ENCODE results near the gene HMMR.

DNA sequence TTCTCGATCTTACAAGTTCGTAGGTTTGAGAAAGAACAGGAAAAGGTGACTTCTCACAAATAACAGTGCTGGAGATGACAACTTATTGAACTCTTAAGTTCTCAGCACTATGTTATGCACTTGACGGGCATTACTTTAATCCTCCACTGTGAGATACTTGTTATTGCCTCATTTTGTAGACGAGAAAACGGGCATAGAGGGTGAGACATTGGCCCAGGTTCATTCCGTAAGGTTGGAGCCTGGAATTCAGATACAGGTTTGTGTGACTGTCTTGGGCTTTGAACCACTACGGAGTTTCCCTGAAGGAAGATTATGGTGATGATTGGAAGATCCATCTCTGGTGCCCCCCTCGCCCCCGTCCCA is 45.6 kb downstream of the HMMR start:
- TF ChIP-seq, protein P1, sequence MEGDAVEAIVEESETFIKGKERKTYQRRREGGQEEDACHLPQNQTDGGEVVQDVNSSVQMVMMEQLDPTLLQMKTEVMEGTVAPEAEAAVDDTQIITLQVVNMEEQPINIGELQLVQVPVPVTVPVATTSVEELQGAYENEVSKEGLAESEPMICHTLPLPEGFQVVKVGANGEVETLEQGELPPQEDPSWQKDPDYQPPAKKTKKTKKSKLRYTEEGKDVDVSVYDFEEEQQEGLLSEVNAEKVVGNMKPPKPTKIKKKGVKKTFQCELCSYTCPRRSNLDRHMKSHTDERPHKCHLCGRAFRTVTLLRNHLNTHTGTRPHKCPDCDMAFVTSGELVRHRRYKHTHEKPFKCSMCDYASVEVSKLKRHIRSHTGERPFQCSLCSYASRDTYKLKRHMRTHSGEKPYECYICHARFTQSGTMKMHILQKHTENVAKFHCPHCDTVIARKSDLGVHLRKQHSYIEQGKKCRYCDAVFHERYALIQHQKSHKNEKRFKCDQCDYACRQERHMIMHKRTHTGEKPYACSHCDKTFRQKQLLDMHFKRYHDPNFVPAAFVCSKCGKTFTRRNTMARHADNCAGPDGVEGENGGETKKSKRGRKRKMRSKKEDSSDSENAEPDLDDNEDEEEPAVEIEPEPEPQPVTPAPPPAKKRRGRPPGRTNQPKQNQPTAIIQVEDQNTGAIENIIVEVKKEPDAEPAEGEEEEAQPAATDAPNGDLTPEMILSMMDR (IDR thresholded peaks at IDR 0.05; ENCODE audit: low read depth, low read length) = no peak
- no peak for TF ChIP-seq EZH2phosphoT487 (IDR thresholded peaks at IDR 0.05; ENCODE audit: low read depth)
